H1 (cell line): Measurements from ENCODE around the gene SPANXB1. TPM values are rescaled to one million over a fixed set of nuclear protein-coding genes. Genes with fewer than 3 reads are reported as not detected.

Experiments used
- ATF2 ChIP-seq: IDR thresholded peaks from 2 replicates; pipeline ENCODE4 v1.6.1; 2012; ENCODE audit warnings: low read length, inconsistent platforms
- JUN ChIP-seq: IDR thresholded peaks from 2 replicates; pipeline ENCODE4 v1.6.1; 2011; ENCODE audit warnings: low read depth, mild to moderate bottlenecking, improper control_type of control experiment, low read length
- SIN3A ChIP-seq, 2 experiments: IDR thresholded peaks in 1 of 2; conservative IDR thresholded peaks in 1 of 2; 2 replicates each; pipeline ENCODE4 v1.6.1; 2011 to 2012; ENCODE audit warnings: low read length in 2 of 2, improper control_type of control experiment in 1 of 2, low read depth in 1 of 2, mild to moderate bottlenecking in 1 of 2
- polyA plus RNA-seq, 7 experiments: library from polyadenylated mRNA; depleted of rRNA in 3 of 7; stranded (reverse) in 5 of 7; unstranded in 2 of 7; fragments of >200 nt in 5 of 7; fragments of 200-250 nt in 2 of 7; gene quantifications; 1 replicate in 5 of 7; 2 replicates in 1 of 7; 4 replicates in 1 of 7; pipeline versions ENCODE4 v1.2.1 to v1.2.3, GENCODE V29; 2011 to 2013; ENCODE audit warnings: missing spikeins in 2 of 7, mixed read lengths in 2 of 7
- total RNA-seq: library from RNA; stranded (reverse); fragmentation: NEBNext Ultra II Directional; extraction: Animal tissue kit (Norgen Biotek cat#: 25700); gene quantifications from 2 replicates; pipeline ENCODE4 v1.2.1, GENCODE V29; 2021

SPANXB1 gene
- total and polyA plus RNA-seq, 2 of the 8 experiments (the other 6 are each of a cell fraction or from before 2014, with no cell fraction given) = 0.57 TPM; not detected in 1

DNA sequence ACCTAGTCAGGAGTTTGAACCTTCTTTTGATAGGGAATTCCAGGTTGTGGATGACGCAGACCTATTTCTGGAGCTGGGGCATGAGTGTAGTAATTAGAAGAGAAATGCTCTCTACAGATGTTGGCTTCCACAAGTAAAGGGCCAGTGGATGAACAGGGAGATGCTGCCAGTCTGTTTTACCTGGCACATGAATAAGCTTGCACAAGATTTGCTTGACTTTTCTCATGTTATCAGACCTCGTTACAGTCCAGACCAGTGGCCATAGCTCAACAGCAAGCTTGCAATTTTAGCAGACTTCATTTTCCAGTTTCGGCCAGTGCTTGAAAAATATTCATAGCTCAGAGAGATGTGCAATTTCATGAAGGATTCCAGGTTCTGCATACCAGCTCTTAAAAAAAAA is 26.9 kb upstream of the SPANXB1 start (continued):
- no peak for TF ChIP-seq ATF2
- TF ChIP-seq JUN = no peak
- TF ChIP-seq SIN3A (conservative IDR thresholded peaks at IDR 0.05 in 1 of 2, IDR thresholded peaks at IDR 0.05 in 1 of 2; ENCODE audit: low read depth in 1 of 2, low read length in 2 of 2) = no peak
